Ovary (tissue), 3 donors: ENCODE results near the gene BCL3.

ENCODE experiments used
- CTCF ChIP-seq, 3 donors: fragments of 450-650 bp in 2 of 3; fragments of 200-600 bp in 1 of 3; IDR thresholded peaks; one replicate each; pipeline versions ENCODE4 v1.5.1 to v1.8.0; 2016 to 2022; ENCODE audit warnings: antibody characterized with exemption in 3 of 3, mild to moderate bottlenecking in 1 of 3
- POLR2A ChIP-seq: fragments of 450-650 bp; IDR thresholded peaks from one replicate; pipeline ENCODE4 v1.6.1; 2017; ENCODE audit warnings: antibody characterized with exemption, mild to moderate bottlenecking, moderate library complexity
- donor health status: DM: no; HTN: no; CAD: no.

GRCh38 chr19:44726465-44726864 is 22.0 kb upstream of the BCL3 start:
- TF ChIP-seq POLR2A (no peak), CTCF (IDR thresholded peaks at IDR 0.05) (no peak)
